ENCODE results near the gene TSPAN31. TPM values are rescaled to one million over a fixed set of nuclear protein-coding genes. Genes with fewer than 3 reads are reported as not detected.

Gene TSPAN31
- total and polyA plus RNA-seq, 8 donors: 33.5 to 83.8 (median 70.4) TPM

- H3K27ac ChIP-seq: no peak overlapping the region
- H3K36me3 ChIP-seq: peaks cover 0 to 5% of the 10 kb centered on the region in 2 donors
- no peak overlapping the region for H3K4me3 ChIP-seq
- ATAC-seq (no peak), DNase-seq (no peak)
- TF ChIP-seq CTCF (IDR thresholded peaks at IDR 0.05): no peak
- intact Hi-C loops (cut with DNase I): no loop called here
- peaks cover 10 to 41% of the 10 kb centered on the region in 2 donors for H3K4me1 ChIP-seq
- no peaks in the 10 kb centered on the region for H3K27me3 ChIP-seq
- H3K9me3 ChIP-seq: no peaks in the 10 kb centered on the region
Measured at GRCh38 chr12:57779736-57780135, 34.9 kb downstream of the TSPAN31 start.

- no peak for DNase-seq
- no peak for ATAC-seq
- Histone ChIP-seq H3K27me3 (no peaks in the 10 kb centered on the region), H3K27ac (peak overlapping the region in 1 of 2 donors; percentile 74), H3K36me3 (peaks cover 0 to 11% of the 10 kb centered on the region in 2 donors), H3K9me3 (no peaks in the 10 kb centered on the region), H3K4me3 (no peak overlapping the region), H3K4me1 (peaks cover 10 to 34% of the 10 kb centered on the region in 2 donors)
- no peak for TF ChIP-seq CTCF (IDR thresholded peaks at IDR 0.05)
- intact Hi-C loops (cut with DNase I): no loop called here
Measured at GRCh38 chr12:57780284-57780897, 35.6 kb downstream of the TSPAN31 start.

- Histone ChIP-seq H3K27me3 (no peaks in the 10 kb centered on the region), H3K9me3 (no peaks in the 10 kb centered on the region), H3K4me3 (no peak overlapping the region), H3K4me1 (peaks cover 10 to 33% of the 10 kb centered on the region in 2 donors), H3K27ac (peak overlapping the region in 1 of 2 donors; percentile 74), H3K36me3 (peaks cover 2 to 19% of the 10 kb centered on the region in 2 donors)
- intact Hi-C loops (cut with DNase I): no loop called here
- DNase-seq (no peak), ATAC-seq (no peak)
- TF ChIP-seq CTCF (IDR thresholded peaks at IDR 0.05): no peak
Measured at GRCh38 chr12:57781244-57781643, 36.4 kb downstream of the TSPAN31 start.

- intact Hi-C loops (cut with DNase I): no loop called here
- H3K4me3 ChIP-seq: no peak overlapping the region
- TF ChIP-seq CTCF (IDR thresholded peaks at IDR 0.05): no peak
- H3K27ac ChIP-seq: peak overlapping the region in 1 of 2 donors; percentile 74
- H3K4me1 ChIP-seq: peaks cover 10 to 33% of the 10 kb centered on the region in 2 donors
- DNase-seq (no peak), ATAC-seq (no peak)
- H3K9me3 ChIP-seq: no peaks in the 10 kb centered on the region
- no peaks in the 10 kb centered on the region for H3K27me3 ChIP-seq
- peaks cover 8 to 25% of the 10 kb centered on the region in 2 donors for H3K36me3 ChIP-seq
Measured at GRCh38 chr12:57781801-57782200, 37.0 kb downstream of the TSPAN31 start.

GRCh38 chr12:57782243-57782607 is 37.4 kb downstream of the TSPAN31 start:
- H3K4me3 ChIP-seq: peak overlapping the region in 1 of 2 donors; percentile 91

More at GRCh38 chr12:57782243-57782607, 37.4 kb downstream of the TSPAN31 start:
- Histone ChIP-seq H3K9me3 (no peaks in the 10 kb centered on the region), H3K27me3 (no peaks in the 10 kb centered on the region), H3K4me1 (peaks cover 10 to 33% of the 10 kb centered on the region in 2 donors), H3K27ac (peak overlapping the region in 1 of 2 donors; percentile 74), H3K36me3 (peaks cover 8 to 29% of the 10 kb centered on the region in 2 donors)
- DNase-seq: no peak
- no peak for TF ChIP-seq CTCF (IDR thresholded peaks at IDR 0.05)
- intact Hi-C loops (cut with DNase I): no loop called here
- ATAC-seq: no peak

Data from left lung (tissue), 10 donors.